IMR-90 (cell line): ENCODE data around the gene MAGI2. TPM values are rescaled to one million over a fixed set of nuclear protein-coding genes. Genes with fewer than 3 reads are reported as not detected.

Experiments used
- ATAC-seq: fragments of 200-7000 bp; cut with Tn5 transposase; 2 replicates; pipeline ENCODE4 v1.9.1; 2020; ENCODE audit warnings: low read depth, mild to moderate bottlenecking, moderate library complexity
- BruUV-seq: library from RNA; stranded (reverse); fragments of 400-500 nt; replicated peaks from 2 replicates; lab custom pipeline; 2021; lab: Mats Ljungman, UMichigan
- CTCF ChIA-PET: fragments of 300-600 bp; formaldehyde crosslinking; extraction: SDS; loops from one replicate; lab custom pipeline; 2021; ENCODE audit warnings: antibody characterized with exemption; lab: Yijun Ruan, JAX
- POLR2A ChIA-PET: fragments of 300-600 bp; sonication (Branson Sonifier 250); formaldehyde crosslinking; loops from one replicate; lab custom pipeline; 2022; ENCODE audit warnings: antibody characterized with exemption; ENCODE audit not compliant: unreplicated experiment; lab: Charles Lee
- DNase-seq: peaks from one replicate; pipeline ENCODE4 v3.0.0; 2013
- H2AFZ ChIP-seq: replicated peaks from 2 replicates; pipeline ENCODE3; 2013; ENCODE audit warnings: low read length, mild to moderate bottlenecking; ENCODE audit not compliant: poor library complexity
- H2AK5ac ChIP-seq: 2 replicates; pipeline ENCODE4 v1.6.1; 2013; ENCODE audit warnings: low read depth, low read length, inconsistent platforms
- H2AK9ac ChIP-seq: replicated peaks from 2 replicates; pipeline ENCODE3; 2013; ENCODE audit warnings: mild to moderate bottlenecking, low read depth, low read length, moderate library complexity; ENCODE audit not compliant: poor library complexity
- H2BK120ac ChIP-seq: 2 replicates; pipeline ENCODE4 v1.6.1; 2013; ENCODE audit warnings: low read depth, low read length, inconsistent platforms
- H2BK15ac ChIP-seq: 3 replicates; pipeline ENCODE4 v1.6.1; 2013; ENCODE audit warnings: low read depth, low read length, inconsistent platforms
- H2BK20ac ChIP-seq: 2 replicates; pipeline ENCODE4 v1.6.1; 2013; ENCODE audit warnings: low read depth, mild to moderate bottlenecking, inconsistent platforms, low read length, moderate library complexity
- H2BK5ac ChIP-seq: 2 replicates; pipeline ENCODE4 v1.6.1; 2013; ENCODE audit warnings: mild to moderate bottlenecking, low read depth, low read length, inconsistent platforms; ENCODE audit not compliant: poor library complexity, severe bottlenecking
- H3K14ac ChIP-seq: replicated peaks from 2 replicates; pipeline ENCODE4 v1.6.1; 2013; ENCODE audit warnings: low read depth, low read length, inconsistent platforms
- H3K18ac ChIP-seq: 2 replicates; pipeline ENCODE4 v1.6.1; 2013; ENCODE audit warnings: low read depth, low read length, control low read depth
- H3K23ac ChIP-seq: 2 replicates; pipeline ENCODE4 v1.6.1; 2013; ENCODE audit warnings: low read depth, low read length, inconsistent platforms
- H3K27ac ChIP-seq: 2 replicates; pipeline ENCODE4 v1.5.1; 2013; ENCODE audit warnings: mild to moderate bottlenecking, control low read depth, low read length; ENCODE audit not compliant: insufficient read depth
- H3K27me3 ChIP-seq: 2 replicates; pipeline ENCODE4 v1.6.1; 2013; ENCODE audit warnings: low read length; ENCODE audit not compliant: control insufficient read depth, insufficient read depth
- H3K36me3 ChIP-seq: 2 replicates; pipeline ENCODE4 v1.6.1; 2013; ENCODE audit warnings: low read length, mixed read lengths; ENCODE audit not compliant: control insufficient read depth, insufficient read depth
- H3K4ac ChIP-seq: 2 replicates; pipeline ENCODE4 v1.6.1; 2013; ENCODE audit warnings: low read depth, low read length, inconsistent platforms
- H3K4me1 ChIP-seq: 2 replicates; pipeline ENCODE4 v1.6.1; 2013; ENCODE audit warnings: low read length, mixed read lengths; ENCODE audit not compliant: control insufficient read depth, insufficient read depth
- H3K4me2 ChIP-seq: 2 replicates; pipeline ENCODE4 v1.6.1; 2013; ENCODE audit warnings: low read depth, mild to moderate bottlenecking, control low read depth, low read length, moderate library complexity
- H3K4me3 ChIP-seq: 2 replicates; pipeline ENCODE4 v1.5.1; 2013; ENCODE audit warnings: low read depth, mild to moderate bottlenecking, control low read depth, low read length, moderate library complexity; ENCODE audit not compliant: insufficient read depth
- H3K56ac ChIP-seq: 2 replicates; pipeline ENCODE4 v1.6.1; 2013; ENCODE audit warnings: low read length, inconsistent platforms; ENCODE audit not compliant: insufficient read depth; ENCODE audit errors: extremely low read depth
- H3K79me1 ChIP-seq, 2 experiments: 2 replicates each; pipeline ENCODE4 v1.6.1; 2013; ENCODE audit warnings: low read length in 2 of 2, inconsistent platforms in 1 of 2, low read depth in 1 of 2
- H3K9ac ChIP-seq: 2 replicates; pipeline ENCODE4 v1.6.1; 2013; ENCODE audit warnings: low read depth, low read length, control low read depth
- H3K9me1 ChIP-seq: 2 replicates; pipeline ENCODE4 v1.6.1; 2013; ENCODE audit warnings: low read length, inconsistent platforms; ENCODE audit not compliant: insufficient read depth
- H3K9me3 ChIP-seq: 2 replicates; pipeline ENCODE4 v1.6.1; 2013; ENCODE audit warnings: low read length; ENCODE audit not compliant: control insufficient read depth, insufficient read depth
- H4K20me1 ChIP-seq: 2 replicates; pipeline ENCODE4 v1.6.1; 2013; ENCODE audit warnings: low read length, inconsistent platforms; ENCODE audit not compliant: insufficient read depth
- H4K5ac ChIP-seq: 2 replicates; pipeline ENCODE4 v1.6.1; 2013; ENCODE audit warnings: mild to moderate bottlenecking, low read depth, low read length, control low read depth
- H4K8ac ChIP-seq, 2 experiments: 2 replicates each; pipeline ENCODE4 v1.6.1; 2013; ENCODE audit warnings: low read depth in 2 of 2, low read length in 2 of 2, control low read depth in 1 of 2, inconsistent platforms in 1 of 2
- H4K91ac ChIP-seq: 2 replicates; pipeline ENCODE4 v1.6.1; 2013; ENCODE audit warnings: low read depth, low read length, inconsistent platforms; ENCODE audit not compliant: insufficient read depth
- BHLHE40 ChIP-seq: fragments of 150-350 bp; IDR thresholded peaks from 2 replicates; pipeline ENCODE4 v1.6.1; 2016; ENCODE audit warnings: mild to moderate bottlenecking, low read depth, low read length
- NFE2L2 ChIP-seq: fragments of 150-350 bp; IDR thresholded peaks from 2 replicates; pipeline ENCODE4 v1.6.1; 2016; ENCODE audit warnings: low read depth, mild to moderate bottlenecking, low read length
- WGBS, 2 experiments: methylation state at CpG; one replicate each; pipeline versions ENCODE4 v1.1.5 to v1.1.7; 2013; ENCODE audit warnings: missing lambda C conversion rate in 2 of 2; ENCODE audit not compliant: insufficient read length in 1 of 2; ENCODE audit errors: extremely low coverage in 2 of 2; 5-methylcytosine and 5-hydroxymethylcytosine counted together
- dilution Hi-C: fragments of 300-500 bp; cut with HindIII; formaldehyde crosslinking; loops from one replicate; pipeline ENCODE4 v1.14.3; 2018; ENCODE audit warnings: low sequenced_read_pairs; ENCODE audit not compliant: unreplicated experiment
- in situ Hi-C: fragments of 300-500 bp; cut with MboI; formaldehyde crosslinking; loops from 3 replicates; pipeline ENCODE4 v1.14.3; 2019; ENCODE audit warnings: low sequenced_read_pairs, inconsistent platforms, mixed read lengths
- intact Hi-C: fragments of 100-400 bp; cut with micrococcal nuclease; formaldehyde crosslinking; loops from 2 replicates; pipeline ENCODE4 v1.10.0; 2022
- polyA plus RNA-seq, 3 experiments: library from polyadenylated mRNA; depleted of rRNA; stranded (reverse); fragments of >200 nt; gene quantifications; 2 replicates each; pipeline ENCODE4 v1.2.3, GENCODE V29; 2012; ENCODE audit warnings: low replicate concordance in 1 of 3
- total RNA-seq: library from RNA; depleted of rRNA; stranded (reverse); fragments of >200 nt; gene quantifications from 2 replicates; pipeline ENCODE4 v1.2.3, GENCODE V29; 2012
- TF ChIP-seq, protein P1 (sequence below): conservative IDR thresholded peaks from 2 replicates; pipeline ENCODE4 v1.5.1; 2012; ENCODE audit warnings: mild to moderate bottlenecking, low read depth, low read length, improper control_type of control experiment

Gene MAGI2
- total and polyA plus RNA-seq, 2 of the 4 experiments (the other 2 are of a cell fraction) = 2.5 to 17.9 TPM

GRCh38 chr7:78172267-78172757 lies 1281.2 kb downstream of the MAGI2 start:
- no peak overlapping the region for H2AK5ac ChIP-seq
- H2AFZ ChIP-seq = no peak overlapping the region
- H2BK15ac ChIP-seq = no peak overlapping the region
- no peak overlapping the region for H3K4ac ChIP-seq
- no peak overlapping the region for H3K23ac ChIP-seq
- H3K4me2 ChIP-seq = no peak overlapping the region
- H3K27ac ChIP-seq = no peak overlapping the region
- H3K14ac ChIP-seq = no peak overlapping the region; the same call in 1 of the 2 replicates
- no peaks in the 10 kb centered on the region for H3K36me3 ChIP-seq
- intact Hi-C loops (no loop called here), in situ Hi-C loops (no loop called here), dilution Hi-C loops (no loop called here)
- 67% methylated on average over 2 of the region's 5 CpGs; no CpG with 5 or more reads in 1 of the 2 experiments for WGBS, 2 experiments
- no peaks in the 10 kb centered on the region for H3K4me1 ChIP-seq
- no peak overlapping the region for H3K4me3 ChIP-seq
- ChIA-PET CTCF (no interaction called here), POLR2A (no interaction called here)
- no peaks in the 10 kb centered on the region for H4K20me1 ChIP-seq
- H4K5ac ChIP-seq = no peak overlapping the region
- no peak overlapping the region for H4K8ac ChIP-seq
- no peaks in the 10 kb centered on the region for H3K79me1 ChIP-seq
- no TSS peak for BruUV-seq
- no peak overlapping the region for H3K9ac ChIP-seq
- no peak for ATAC-seq
- H3K27me3 ChIP-seq = no peaks in the 10 kb centered on the region
- no peak for DNase-seq
- H3K9me1 ChIP-seq = peaks cover 3% of the 10 kb centered on the region; the same call in 1 of the 2 replicates
- no peaks in the 10 kb centered on the region for H3K9me3 ChIP-seq
- no peak overlapping the region for H2BK20ac ChIP-seq
- no peak overlapping the region for H3K18ac ChIP-seq
- H3K56ac ChIP-seq = no peak overlapping the region
- no peak overlapping the region for H2BK5ac ChIP-seq
- no peak overlapping the region for H4K91ac ChIP-seq
- TF ChIP-seq BHLHE40 = no peak
- TF ChIP-seq, protein P1, sequence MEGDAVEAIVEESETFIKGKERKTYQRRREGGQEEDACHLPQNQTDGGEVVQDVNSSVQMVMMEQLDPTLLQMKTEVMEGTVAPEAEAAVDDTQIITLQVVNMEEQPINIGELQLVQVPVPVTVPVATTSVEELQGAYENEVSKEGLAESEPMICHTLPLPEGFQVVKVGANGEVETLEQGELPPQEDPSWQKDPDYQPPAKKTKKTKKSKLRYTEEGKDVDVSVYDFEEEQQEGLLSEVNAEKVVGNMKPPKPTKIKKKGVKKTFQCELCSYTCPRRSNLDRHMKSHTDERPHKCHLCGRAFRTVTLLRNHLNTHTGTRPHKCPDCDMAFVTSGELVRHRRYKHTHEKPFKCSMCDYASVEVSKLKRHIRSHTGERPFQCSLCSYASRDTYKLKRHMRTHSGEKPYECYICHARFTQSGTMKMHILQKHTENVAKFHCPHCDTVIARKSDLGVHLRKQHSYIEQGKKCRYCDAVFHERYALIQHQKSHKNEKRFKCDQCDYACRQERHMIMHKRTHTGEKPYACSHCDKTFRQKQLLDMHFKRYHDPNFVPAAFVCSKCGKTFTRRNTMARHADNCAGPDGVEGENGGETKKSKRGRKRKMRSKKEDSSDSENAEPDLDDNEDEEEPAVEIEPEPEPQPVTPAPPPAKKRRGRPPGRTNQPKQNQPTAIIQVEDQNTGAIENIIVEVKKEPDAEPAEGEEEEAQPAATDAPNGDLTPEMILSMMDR = no peak
- TF ChIP-seq NFE2L2 = no peak
- H2BK120ac ChIP-seq = no peak overlapping the region
- no peak overlapping the region for H2AK9ac ChIP-seq
